ENCODE results near the gene EMSY.

DNA sequence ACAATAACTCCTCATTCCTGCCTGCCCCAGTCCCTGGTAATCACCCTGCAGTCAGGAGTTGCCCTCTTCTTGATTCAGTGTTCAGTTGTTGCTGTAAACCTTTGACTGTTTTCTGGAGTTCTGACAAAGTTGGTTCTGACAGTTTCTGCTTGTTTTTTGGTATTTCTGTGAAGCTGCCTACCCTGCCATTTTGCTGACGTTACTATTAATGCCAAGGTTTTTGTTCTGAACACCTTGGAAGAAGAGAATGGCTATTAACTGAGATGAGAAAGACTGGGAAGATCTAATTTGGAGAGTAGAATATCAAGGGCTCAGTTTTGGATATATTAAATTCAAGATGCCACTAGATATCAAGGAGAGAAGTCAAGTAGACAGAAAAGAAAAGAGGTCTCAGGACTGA, 113.7 kb downstream of the EMSY start:
- TF ChIP-seq CTCF (optimal IDR thresholded peaks at IDR 0.05 in 1 of 3, IDR thresholded peaks at IDR 0.05 in 1 of 3, conservative IDR thresholded peaks at IDR 0.05 in 1 of 3; ENCODE audit: extremely low read depth in 1 of 3, insufficient read depth in 2 of 3, low read length in 3 of 3) (no peak), EZH2 (IDR thresholded peaks at IDR 0.05; ENCODE audit: low read length) (no peak)

Measured in keratinocyte (primary cell).